Thyroid gland (tissue), 4 donors: ENCODE results near the gene PBX3. TPM values are rescaled to one million over a fixed set of nuclear protein-coding genes. Genes with fewer than 3 reads are reported as not detected.
A peak's percentile ranks its signal among the peaks of the same experiment; 100 is the strongest.

Source experiments
- DNase-seq, 2 donors: peaks; one replicate each; pipeline ENCODE4 v3.0.0-alpha.2; 2019
- H3K27ac ChIP-seq, 3 donors: fragments of 200-600 bp; sonication (generic); 1 replicate in 2 of 3; 2 replicates in 1 of 3; pipeline ENCODE4 v1.5.1; 2016 to 2019; ENCODE audit warnings: mild to moderate bottlenecking in 1 of 3, moderate library complexity in 1 of 3
- H3K27me3 ChIP-seq: fragments of 200-600 bp; sonication (generic); one replicate; pipeline ENCODE4 v1.5.1; 2019
- H3K36me3 ChIP-seq, 2 donors: fragments of 200-600 bp; sonication (generic); one replicate each; pipeline ENCODE4 v1.5.1; 2016 to 2019
- H3K4me1 ChIP-seq, 2 donors: fragments of 200-600 bp; sonication (generic); one replicate each; pipeline ENCODE4 v1.5.1; 2017 to 2019
- H3K4me3 ChIP-seq, 3 donors: fragments of 200-600 bp; sonication (generic); replicated peaks in 1 of 3; 1 replicate in 2 of 3; 2 replicates in 1 of 3; pipeline ENCODE4 v1.5.1; 2016; ENCODE audit warnings: mild to moderate bottlenecking in 1 of 3
- H3K9me3 ChIP-seq: fragments of 200-600 bp; sonication (generic); one replicate; pipeline ENCODE4 v1.5.1; 2017
- CTCF ChIP-seq, 6 experiments: fragments of 200-600 bp in 3 of 6; fragments of 450-650 bp in 3 of 6; sonication (generic) in 3 of 6; IDR thresholded peaks; one replicate each; pipeline ENCODE4 v1.5.1; 2016 to 2019; ENCODE audit warnings: antibody characterized with exemption in 6 of 6, mild to moderate bottlenecking in 2 of 6, inconsistent platforms in 1 of 6, moderate library complexity in 1 of 6
- POLR2A ChIP-seq, 2 donors: fragments of 450-650 bp; IDR thresholded peaks; one replicate each; pipeline ENCODE4 v1.6.1; 2017; ENCODE audit warnings: antibody characterized with exemption in 2 of 2, mild to moderate bottlenecking in 2 of 2, moderate library complexity in 1 of 2
- WGBS, 2 donors: methylation state at CpG; one replicate each; pipeline ENCODE4 v1.1.5; 2017; 5-methylcytosine and 5-hydroxymethylcytosine counted together
- intact Hi-C: fragments of 100-400 bp; cut with DNase I; formaldehyde crosslinking; loops from one replicate; pipeline ENCODE4 v1.15.1; 2023
- total RNA-seq, 4 donors: library from RNA; depleted of rRNA; stranded (reverse); fragments of >200 nt; gene quantifications; one replicate each; pipeline ENCODE4 v1.2.3, GENCODE V29; 2016

The PBX3 gene
- total RNA-seq, 4 donors from 2014 or later, result 68.5 to 108 (median 71.3) TPM

GRCh38 chr9:125732562-125732961, 14.6 kb upstream of the PBX3 start:
- H3K4me3 ChIP-seq, result no peak overlapping the region
- H3K9me3 ChIP-seq, result no peaks in the 10 kb centered on the region
- peak; percentile 62 to 68 for DNase-seq
- intact Hi-C loops, result no loop called here
- no peaks in the 10 kb centered on the region for H3K36me3 ChIP-seq
- TF ChIP-seq POLR2A (IDR thresholded peaks at IDR 0.05) (no peak), CTCF (IDR thresholded peaks at IDR 0.05) (no peak)
- no peaks in the 10 kb centered on the region for H3K27me3 ChIP-seq
- H3K27ac ChIP-seq, result no peak overlapping the region
- WGBS, 2 donors, result 77 to 81% methylated on average over 2 of the region's 2 CpGs
- H3K4me1 ChIP-seq, result no peaks in the 10 kb centered on the region

DNA sequence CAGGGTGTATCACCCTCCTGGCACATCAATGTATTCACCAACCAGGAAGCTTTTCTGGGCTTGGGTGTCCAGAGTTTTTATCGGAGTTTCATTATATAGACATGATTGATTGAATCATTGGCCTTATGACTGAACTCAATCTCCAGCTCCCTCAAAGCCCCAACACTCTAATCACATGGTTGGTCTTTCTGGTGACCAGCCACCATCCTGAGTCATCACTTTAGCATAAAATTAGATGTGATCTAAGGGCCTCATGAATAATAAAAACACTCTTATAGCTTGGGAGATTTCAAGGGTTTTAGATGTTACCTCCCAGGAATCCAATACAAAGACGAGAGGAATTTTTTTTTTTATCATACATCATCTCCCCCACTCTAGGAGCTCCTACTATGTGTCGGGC, 7.7 kb upstream of the PBX3 start:
- H3K9me3 ChIP-seq, result no peaks in the 10 kb centered on the region
- no peak overlapping the region for H3K4me3 ChIP-seq
- no peak for DNase-seq
- TF ChIP-seq POLR2A (IDR thresholded peaks at IDR 0.05) (no peak), CTCF (IDR thresholded peaks at IDR 0.05) (no peak)
- 80 to 94% methylated on average over 3 of the region's 3 CpGs for WGBS, 2 donors
- no peak overlapping the region for H3K27ac ChIP-seq
- no peaks in the 10 kb centered on the region for H3K4me1 ChIP-seq
- H3K27me3 ChIP-seq, result no peaks in the 10 kb centered on the region
- intact Hi-C loops, result no loop called here
- H3K36me3 ChIP-seq, result no peaks in the 10 kb centered on the region

GRCh38 chr9:125742657-125743056, 4.5 kb upstream of the PBX3 start:
- Histone ChIP-seq H3K27me3 (no peaks in the 10 kb centered on the region), H3K4me1 (peaks cover 0 to 4% of the 10 kb centered on the region in 2 donors), H3K4me3 (no peak overlapping the region), H3K36me3 (no peaks in the 10 kb centered on the region), H3K9me3 (no peaks in the 10 kb centered on the region), H3K27ac (no peak overlapping the region)
- intact Hi-C loops, result no loop called here
- no peak for TF ChIP-seq POLR2A (IDR thresholded peaks at IDR 0.05)
- no peak for TF ChIP-seq CTCF (IDR thresholded peaks at IDR 0.05)
- DNase-seq, result no peak
- WGBS, 2 donors, result 89 to 91% methylated on average over 3 of the region's 3 CpGs

GRCh38 chr9:125743682-125744428, 3.3 kb upstream of the PBX3 start:
- H3K4me1 ChIP-seq, result peaks cover under 1 to 4% of the 10 kb centered on the region in 2 donors
- WGBS, 2 donors, result 69 to 87% methylated on average over 5 of the region's 5 CpGs
- intact Hi-C loops, result no loop called here
- TF ChIP-seq CTCF (IDR thresholded peaks at IDR 0.05) (no peak), POLR2A (IDR thresholded peaks at IDR 0.05) (no peak)
- no peaks in the 10 kb centered on the region for H3K36me3 ChIP-seq
- H3K9me3 ChIP-seq, result no peaks in the 10 kb centered on the region
- no peak overlapping the region for H3K4me3 ChIP-seq
- no peak overlapping the region for H3K27ac ChIP-seq
- no peaks in the 10 kb centered on the region for H3K27me3 ChIP-seq
- DNase-seq, result no peak

GRCh38 chr9:125744616-125745015, 2.6 kb upstream of the PBX3 start:
- TF ChIP-seq CTCF (IDR thresholded peaks at IDR 0.05) (no peak), POLR2A (IDR thresholded peaks at IDR 0.05) (no peak)
- no peak overlapping the region for H3K27ac ChIP-seq
- H3K27me3 ChIP-seq, result no peaks in the 10 kb centered on the region
- H3K9me3 ChIP-seq, result no peaks in the 10 kb centered on the region
- no peak overlapping the region for H3K4me3 ChIP-seq
- H3K4me1 ChIP-seq, result peaks cover 6 to 8% of the 10 kb centered on the region in 2 donors
- 93 to 98% methylated on average over 5 of the region's 5 CpGs for WGBS, 2 donors
- H3K36me3 ChIP-seq, result no peaks in the 10 kb centered on the region
- DNase-seq, result no peak
- intact Hi-C loops, result no loop called here
